Karpas-422 (cell line): ENCODE measurements around the gene ITSN1. TPM values are rescaled to one million over a fixed set of nuclear protein-coding genes. Genes with fewer than 3 reads are reported as not detected.

Experiments
- DNase-seq: peaks from one replicate; pipeline ENCODE4 v3.0.0-alpha.2; 2015
- H2AFZ ChIP-seq: fragments of 200-600 bp; sonication (generic); 2 replicates; pipeline ENCODE4 v1.6.1; 2014; ENCODE audit warnings: antibody characterized with exemption, low read length, mixed read lengths
- H3K27ac ChIP-seq: fragments of 200-600 bp; sonication (generic); 2 replicates; pipeline ENCODE4 v1.5.1; 2014; ENCODE audit warnings: mild to moderate bottlenecking, low read length, moderate library complexity
- H3K27me3 ChIP-seq: fragments of 200-600 bp; sonication (generic); 2 replicates; pipeline ENCODE4 v1.6.1; 2014; ENCODE audit warnings: low read length, mixed read lengths
- H3K36me3 ChIP-seq: fragments of 200-600 bp; sonication (generic); 2 replicates; pipeline ENCODE4 v1.6.1; 2014; ENCODE audit warnings: low read length, mixed read lengths; ENCODE audit not compliant: insufficient read depth
- H3K4me1 ChIP-seq: fragments of 200-600 bp; sonication (generic); 2 replicates; pipeline ENCODE4 v1.6.1; 2014; ENCODE audit warnings: mild to moderate bottlenecking, low read length, mixed read lengths
- H3K4me2 ChIP-seq: fragments of 200-600 bp; sonication (generic); 2 replicates; pipeline ENCODE4 v1.6.1; 2014; ENCODE audit warnings: low read length, low read depth, mild to moderate bottlenecking; ENCODE audit not compliant: poor library complexity, severe bottlenecking
- H3K4me3 ChIP-seq: fragments of 200-600 bp; sonication (generic); 2 replicates; pipeline ENCODE4 v1.5.1; 2014; ENCODE audit warnings: mild to moderate bottlenecking, antibody characterized with exemption, low read length, mixed read lengths
- H3K79me2 ChIP-seq: fragments of 200-600 bp; sonication (generic); 2 replicates; pipeline ENCODE4 v1.6.1; 2014; ENCODE audit warnings: mild to moderate bottlenecking, low read length, mixed read lengths
- H3K9ac ChIP-seq: fragments of 200-600 bp; sonication (generic); 2 replicates; pipeline ENCODE4 v1.6.0; 2014; ENCODE audit warnings: low read length
- H3K9me2 ChIP-seq: fragments of 200-600 bp; sonication (generic), shearing (Covaris generic); replicated peaks from 2 replicates; pipeline ENCODE4 v1.6.0; 2014; ENCODE audit warnings: mild to moderate bottlenecking, low read length, moderate library complexity; ENCODE audit not compliant: insufficient read depth
- H3K9me3 ChIP-seq: fragments of 300-700, 200-600 bp; sonication (generic); 2 replicates; pipeline ENCODE4 v1.6.1; 2014; ENCODE audit warnings: low read length, mixed read lengths
- H4K20me1 ChIP-seq: fragments of 200-600 bp; sonication (generic); 2 replicates; pipeline ENCODE4 v1.6.1; 2014; ENCODE audit warnings: mild to moderate bottlenecking, antibody characterized with exemption, low read length, low read depth; ENCODE audit not compliant: insufficient read depth
- total RNA-seq: library from RNA; depleted of rRNA; stranded (reverse); fragments of >200 nt; shearing (Covaris generic); gene quantifications from 2 replicates; pipeline ENCODE4 v1.2.3, GENCODE V29; 2014; ENCODE audit warnings: low replicate concordance

ITSN1 gene
- total RNA-seq, 1 experiment from 2014 or later: 2.3 TPM

- Histone ChIP-seq H3K4me3 (no peak overlapping the region), H3K4me2 (no peak overlapping the region), H3K36me3 (no peaks in the 10 kb centered on the region), H3K27me3 (no peaks in the 10 kb centered on the region), H3K9me3 (no peaks in the 10 kb centered on the region), H4K20me1 (peaks cover 1% of the 10 kb centered on the region; the same call in 1 of the 2 replicates), H3K9ac (no peak overlapping the region), H3K27ac (no peak overlapping the region), H2AFZ (no peak overlapping the region), H3K9me2 (no peaks in the 10 kb centered on the region), H3K79me2 (no peaks in the 10 kb centered on the region), H3K4me1 (no peaks in the 10 kb centered on the region)
- no peak for DNase-seq
These were observed 35.1 kb downstream of the ITSN1 start for GRCh38 chr21:33677450-33677849.

GRCh38 chr21:33680870-33681269 lies 38.6 kb downstream of the ITSN1 start:
- no peaks in the 10 kb centered on the region for H3K4me1 ChIP-seq
- H3K27me3 ChIP-seq: no peaks in the 10 kb centered on the region
- H4K20me1 ChIP-seq: no peaks in the 10 kb centered on the region; the same call in 1 of the 2 replicates
- H3K4me2 ChIP-seq: no peak overlapping the region
- H3K9me2 ChIP-seq: no peaks in the 10 kb centered on the region
- H3K4me3 ChIP-seq: no peak overlapping the region
- no peaks in the 10 kb centered on the region for H3K79me2 ChIP-seq
- no peak for DNase-seq
- no peak overlapping the region for H3K9ac ChIP-seq
- H2AFZ ChIP-seq: no peak overlapping the region
- H3K27ac ChIP-seq: no peak overlapping the region
- H3K36me3 ChIP-seq: no peaks in the 10 kb centered on the region
- H3K9me3 ChIP-seq: no peaks in the 10 kb centered on the region

DNA sequence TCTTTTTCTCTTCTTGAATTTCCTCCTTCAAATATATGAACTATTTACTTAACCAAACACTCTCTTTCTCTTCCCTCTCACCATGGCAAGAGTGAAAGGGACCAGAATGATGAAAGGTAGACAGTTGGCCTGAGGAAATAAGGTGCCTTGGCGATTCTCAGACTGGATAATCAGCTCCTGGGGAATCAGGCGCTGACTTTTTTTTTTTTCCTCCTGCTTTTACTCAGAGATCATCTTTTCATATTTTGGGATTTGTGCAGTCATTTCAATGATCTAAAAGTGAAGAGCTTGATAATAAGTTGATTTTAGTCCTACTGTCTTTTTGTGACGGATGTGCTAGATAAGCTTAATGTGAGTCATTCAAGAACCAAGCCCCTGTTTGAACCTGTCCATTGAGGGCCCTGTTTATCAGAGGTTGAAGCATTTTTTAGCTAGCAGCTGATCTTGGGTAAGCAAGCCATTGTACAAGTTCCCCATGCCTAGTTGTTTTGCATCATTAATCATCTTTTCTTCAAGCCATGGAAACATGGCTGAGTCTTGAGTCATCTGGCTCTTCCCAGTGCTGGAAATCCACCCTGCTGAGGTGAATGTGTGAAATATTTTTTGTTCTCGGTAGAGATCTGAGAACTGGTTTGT lies 40.8 kb downstream of the ITSN1 start:
- H4K20me1 ChIP-seq: peaks cover 2% of the 10 kb centered on the region; the same call in 1 of the 2 replicates
- no peak overlapping the region for H2AFZ ChIP-seq
- H3K27ac ChIP-seq: no peak overlapping the region
- no peak for DNase-seq
- H3K9ac ChIP-seq: no peak overlapping the region
- H3K9me2 ChIP-seq: no peaks in the 10 kb centered on the region
- no peaks in the 10 kb centered on the region for H3K4me1 ChIP-seq
- no peaks in the 10 kb centered on the region for H3K36me3 ChIP-seq
- H3K9me3 ChIP-seq: no peaks in the 10 kb centered on the region
- H3K4me2 ChIP-seq: no peak overlapping the region
- no peaks in the 10 kb centered on the region for H3K27me3 ChIP-seq
- H3K79me2 ChIP-seq: no peaks in the 10 kb centered on the region
- no peak overlapping the region for H3K4me3 ChIP-seq

DNA sequence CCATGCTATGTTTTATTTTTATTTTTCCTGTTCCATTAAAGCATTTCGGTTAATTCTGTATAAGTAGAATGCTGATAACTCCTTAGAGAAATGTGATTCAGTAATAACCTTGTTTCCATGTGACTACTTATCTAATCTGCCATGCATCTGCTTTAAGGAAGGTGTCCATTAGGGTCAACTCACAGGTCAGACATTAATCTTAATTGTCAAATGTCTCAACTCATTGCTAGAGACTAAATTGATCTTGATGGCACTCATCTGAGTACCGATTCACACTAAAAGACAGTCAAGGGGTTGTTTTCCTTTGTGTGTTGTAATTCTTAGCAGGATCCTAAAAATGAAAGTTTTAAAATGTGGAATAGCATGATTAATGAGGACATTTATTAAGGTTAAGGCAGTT lies 41.8 kb downstream of the ITSN1 start:
- H3K36me3 ChIP-seq: no peaks in the 10 kb centered on the region
- H3K4me1 ChIP-seq: no peaks in the 10 kb centered on the region
- no peak overlapping the region for H2AFZ ChIP-seq
- H3K27me3 ChIP-seq: no peaks in the 10 kb centered on the region
- H3K4me3 ChIP-seq: no peak overlapping the region
- no peak overlapping the region for H3K27ac ChIP-seq
- H3K9me3 ChIP-seq: no peaks in the 10 kb centered on the region
- H4K20me1 ChIP-seq: peaks cover 5% of the 10 kb centered on the region; the same call in 1 of the 2 replicates
- H3K9ac ChIP-seq: no peak overlapping the region
- no peak overlapping the region for H3K4me2 ChIP-seq
- no peaks in the 10 kb centered on the region for H3K9me2 ChIP-seq
- no peak for DNase-seq
- H3K79me2 ChIP-seq: no peaks in the 10 kb centered on the region

DNA sequence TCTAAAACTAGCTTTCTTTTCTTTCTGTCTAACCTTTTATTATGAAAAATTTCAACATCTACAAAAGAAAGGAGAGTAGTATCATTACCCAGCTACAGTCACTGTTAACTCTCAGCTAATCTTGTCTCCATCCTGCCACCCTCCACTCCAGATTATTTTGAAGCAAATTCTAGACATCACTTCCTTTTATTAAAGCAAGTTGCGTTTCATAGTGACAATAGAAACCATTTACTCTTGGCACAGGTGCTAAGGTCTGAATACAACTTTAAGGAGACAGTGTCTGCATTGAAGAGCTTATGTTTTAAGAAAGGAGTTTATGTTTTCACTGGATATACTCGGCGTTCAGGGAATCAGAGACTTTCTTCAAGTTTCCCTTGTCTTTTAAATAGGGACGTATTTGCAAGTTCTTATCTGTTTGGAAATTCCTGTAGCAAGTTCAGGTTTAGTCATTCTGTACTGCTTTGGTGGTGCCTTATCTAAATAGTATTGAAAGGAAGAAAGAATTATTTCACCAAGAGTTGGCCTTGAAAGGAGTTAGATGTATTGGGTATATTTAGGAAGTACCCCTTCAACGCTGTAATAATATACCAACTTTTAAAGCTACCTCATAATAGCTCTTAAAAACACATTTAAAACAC lies 42.7 kb downstream of the ITSN1 start:
- H4K20me1 ChIP-seq: peaks cover 5% of the 10 kb centered on the region; the same call in 1 of the 2 replicates
- no peaks in the 10 kb centered on the region for H3K9me2 ChIP-seq
- H3K79me2 ChIP-seq: no peaks in the 10 kb centered on the region
- H3K36me3 ChIP-seq: no peaks in the 10 kb centered on the region
- no peaks in the 10 kb centered on the region for H3K9me3 ChIP-seq
- no peak overlapping the region for H3K9ac ChIP-seq
- H3K27ac ChIP-seq: no peak overlapping the region
- H2AFZ ChIP-seq: no peak overlapping the region
- no peak overlapping the region for H3K4me2 ChIP-seq
- H3K4me1 ChIP-seq: no peaks in the 10 kb centered on the region
- no peak overlapping the region for H3K4me3 ChIP-seq
- no peaks in the 10 kb centered on the region for H3K27me3 ChIP-seq
- no peak for DNase-seq

DNA sequence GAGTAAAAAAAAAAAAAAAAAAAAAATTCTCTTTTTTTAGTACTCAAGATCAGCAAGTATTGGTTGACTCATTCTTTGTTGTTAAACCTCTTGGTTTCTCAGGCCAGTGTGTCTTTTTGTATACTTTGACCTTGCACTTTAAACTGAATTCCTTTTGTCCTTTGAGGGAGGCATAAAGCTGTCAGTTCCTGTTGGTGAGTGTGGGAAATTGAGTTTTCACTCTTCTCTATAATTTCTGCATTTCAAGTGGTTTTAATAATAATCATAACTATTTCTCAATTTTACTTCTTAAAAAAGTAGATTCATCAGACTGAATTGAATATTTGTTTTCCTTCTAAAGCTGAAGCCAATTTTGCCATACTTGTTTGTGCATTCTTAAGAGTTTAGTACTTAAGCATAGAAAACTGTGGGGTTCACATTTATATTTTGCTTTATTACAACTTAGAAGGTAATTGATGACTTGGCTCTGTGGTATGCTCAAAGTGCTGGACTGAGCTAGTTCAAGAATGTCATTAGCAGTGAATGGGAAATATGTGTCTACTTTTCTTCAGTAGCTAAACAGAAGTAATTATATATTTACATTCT lies 43.4 kb downstream of the ITSN1 start:
- Histone ChIP-seq H3K9me2 (no peaks in the 10 kb centered on the region), H3K9ac (no peak overlapping the region), H4K20me1 (peaks cover 5% of the 10 kb centered on the region; the same call in 1 of the 2 replicates), H3K4me3 (no peak overlapping the region), H3K4me2 (no peak overlapping the region), H3K79me2 (no peaks in the 10 kb centered on the region), H3K27ac (no peak overlapping the region), H3K36me3 (no peaks in the 10 kb centered on the region), H2AFZ (no peak overlapping the region), H3K27me3 (no peaks in the 10 kb centered on the region), H3K9me3 (no peaks in the 10 kb centered on the region), H3K4me1 (no peaks in the 10 kb centered on the region)
- DNase-seq: no peak

GRCh38 chr21:33686386-33686785 lies 44.1 kb downstream of the ITSN1 start:
- Histone ChIP-seq H2AFZ (no peak overlapping the region), H3K9ac (no peak overlapping the region), H4K20me1 (peaks cover 5% of the 10 kb centered on the region; the same call in 1 of the 2 replicates), H3K4me2 (no peak overlapping the region), H3K4me1 (no peaks in the 10 kb centered on the region), H3K36me3 (no peaks in the 10 kb centered on the region), H3K27me3 (no peaks in the 10 kb centered on the region), H3K27ac (no peak overlapping the region), H3K4me3 (no peak overlapping the region), H3K79me2 (no peaks in the 10 kb centered on the region), H3K9me3 (no peaks in the 10 kb centered on the region), H3K9me2 (no peaks in the 10 kb centered on the region)
- no peak for DNase-seq

DNA sequence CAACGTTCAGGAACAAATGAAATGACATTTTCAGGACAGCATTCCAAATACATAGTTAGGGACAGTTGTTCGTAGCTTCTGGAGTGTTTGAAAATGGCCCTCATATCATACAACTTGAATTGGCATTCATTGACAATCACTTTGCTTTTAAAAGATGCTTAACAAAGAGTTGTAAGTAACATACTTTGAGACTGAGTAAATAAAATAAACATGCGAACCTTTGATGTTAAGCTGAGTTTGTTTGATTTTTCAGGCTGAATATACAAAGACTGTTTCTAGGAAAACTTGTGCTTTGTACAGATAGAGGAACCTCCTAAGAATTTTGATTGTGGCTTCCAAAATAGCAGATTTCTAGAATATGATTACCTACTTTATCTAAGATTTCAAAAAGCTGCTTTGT lies 45.3 kb downstream of the ITSN1 start:
- no peak for DNase-seq
- Histone ChIP-seq H2AFZ (no peak overlapping the region), H3K4me3 (no peak overlapping the region), H3K9me2 (no peaks in the 10 kb centered on the region), H3K79me2 (no peaks in the 10 kb centered on the region), H3K36me3 (no peaks in the 10 kb centered on the region), H3K27me3 (no peaks in the 10 kb centered on the region), H3K9me3 (no peaks in the 10 kb centered on the region), H4K20me1 (peaks cover 5% of the 10 kb centered on the region; the same call in 1 of the 2 replicates), H3K4me2 (no peak overlapping the region), H3K4me1 (no peaks in the 10 kb centered on the region), H3K9ac (no peak overlapping the region), H3K27ac (no peak overlapping the region)
